ENCODE measurements around the gene GATB.

Gene GATB

GRCh38 chr4:151626228-151626627, 134.6 kb downstream of the GATB start:
- Histone ChIP-seq H3K4me3 (ENCODE audit: insufficient read depth, low read depth, low read length, poor library complexity, severe bottlenecking) (no peak overlapping the region), H3K36me3 (ENCODE audit: control insufficient read depth, insufficient read depth, low read length) (no peaks in the 10 kb centered on the region), H3K27me3 (replicated peaks; ENCODE audit: control insufficient read depth, insufficient read depth, low read length, poor library complexity, severe bottlenecking) (no peaks in the 10 kb centered on the region), H3K4me1 (ENCODE audit: control insufficient read depth, insufficient read depth, low read length, poor library complexity, severe bottlenecking) (no peaks in the 10 kb centered on the region), H3K9me3 (ENCODE audit: control insufficient read depth, low read length) (no peaks in the 10 kb centered on the region), H3K27ac (ENCODE audit: insufficient read depth, low read length, poor library complexity, severe bottlenecking) (no peak overlapping the region)
- DNase-seq, result no peak

- Histone ChIP-seq H3K27ac (ENCODE audit: insufficient read depth, low read length, poor library complexity, severe bottlenecking) (no peak overlapping the region), H3K36me3 (ENCODE audit: control insufficient read depth, insufficient read depth, low read length) (no peaks in the 10 kb centered on the region), H3K4me1 (ENCODE audit: control insufficient read depth, insufficient read depth, low read length, poor library complexity, severe bottlenecking) (no peaks in the 10 kb centered on the region), H3K4me3 (ENCODE audit: insufficient read depth, low read depth, low read length, poor library complexity, severe bottlenecking) (no peak overlapping the region), H3K9me3 (ENCODE audit: control insufficient read depth, low read length) (no peaks in the 10 kb centered on the region), H3K27me3 (replicated peaks; ENCODE audit: control insufficient read depth, insufficient read depth, low read length, poor library complexity, severe bottlenecking) (no peaks in the 10 kb centered on the region)
- DNase-seq, result no peak
Observed at GRCh38 chr4:151624626-151625565, 135.9 kb downstream of the GATB start.
